GM06990 (cell line): ENCODE results near the gene AKAP13.

Source experiments
- DNase-seq: peaks from one replicate; pipeline ENCODE4 v3.0.0-alpha.2; 2011; ENCODE audit not compliant: insufficient read length; ENCODE audit errors: extremely low read depth
- H3K27me3 ChIP-seq: replicated peaks from 2 replicates; pipeline ENCODE4 v1.6.0; 2011; ENCODE audit warnings: low read length; ENCODE audit not compliant: control insufficient read depth, insufficient read depth
- H3K36me3 ChIP-seq: 2 replicates; pipeline ENCODE4 v1.5.1; 2011; ENCODE audit warnings: low read length; ENCODE audit not compliant: control insufficient read depth, insufficient read depth
- H3K4me3 ChIP-seq: replicated peaks from 2 replicates; pipeline ENCODE4 v1.5.1; 2011; ENCODE audit warnings: low read depth, mild to moderate bottlenecking, control low read depth, low read length
- CTCF ChIP-seq: IDR thresholded peaks from 2 replicates; pipeline ENCODE4 v1.5.1; 2011; ENCODE audit warnings: low read length, control low read depth, mild to moderate bottlenecking, inconsistent platforms; ENCODE audit not compliant: insufficient read depth, poor library complexity, severe bottlenecking

Gene AKAP13

GRCh38 chr15:85497172-85497569, 116.8 kb downstream of the AKAP13 start:
- no peak for DNase-seq
- H3K27me3 ChIP-seq = no peaks in the 10 kb centered on the region
- no peaks in the 10 kb centered on the region for H3K36me3 ChIP-seq
- no peak for TF ChIP-seq CTCF
- no peak overlapping the region for H3K4me3 ChIP-seq

- TF ChIP-seq CTCF = no peak
- Histone ChIP-seq H3K27me3 (no peaks in the 10 kb centered on the region), H3K4me3 (no peak overlapping the region), H3K36me3 (no peaks in the 10 kb centered on the region)
- DNase-seq = no peak
Measured at GRCh38 chr15:85498471-85498870, 118.1 kb downstream of the AKAP13 start.

GRCh38 chr15:85499371-85499887, 119.0 kb downstream of the AKAP13 start:
- no peak for DNase-seq
- TF ChIP-seq CTCF = no peak
- no peak overlapping the region for H3K4me3 ChIP-seq
- no peaks in the 10 kb centered on the region for H3K36me3 ChIP-seq
- H3K27me3 ChIP-seq = no peaks in the 10 kb centered on the region

GRCh38 chr15:85500060-85500708, 119.8 kb downstream of the AKAP13 start:
- no peak for DNase-seq
- TF ChIP-seq CTCF = no peak
- no peak overlapping the region for H3K4me3 ChIP-seq
- no peaks in the 10 kb centered on the region for H3K36me3 ChIP-seq
- H3K27me3 ChIP-seq = no peaks in the 10 kb centered on the region

GRCh38 chr15:85500729-85501128, 120.3 kb downstream of the AKAP13 start:
- no peaks in the 10 kb centered on the region for H3K27me3 ChIP-seq
- DNase-seq = no peak
- no peak overlapping the region for H3K4me3 ChIP-seq
- H3K36me3 ChIP-seq = no peaks in the 10 kb centered on the region
- TF ChIP-seq CTCF = no peak

- no peak for DNase-seq
- H3K4me3 ChIP-seq = no peak overlapping the region
- no peaks in the 10 kb centered on the region for H3K27me3 ChIP-seq
- H3K36me3 ChIP-seq = no peaks in the 10 kb centered on the region
- TF ChIP-seq CTCF = no peak
Measured at GRCh38 chr15:85501574-85501973, 121.2 kb downstream of the AKAP13 start.
